Measurements from ENCODE around the gene ZNF512B.
"Not testable (repeated sequence)": the region's sequence is repeated elsewhere in the genome, so short reads cannot be mapped to it uniquely, and the experiment has no call there.

Gene ZNF512B

GRCh38 chr20:63932606-63933160, 37.0 kb downstream of the ZNF512B start:
- DNase-seq (ENCODE audit: low read depth): no peak

GRCh38 chr20:63931735-63932134, 38.0 kb downstream of the ZNF512B start:
- DNase-seq (ENCODE audit: low read depth): no peak

- no peak for DNase-seq (ENCODE audit: low read depth)
These were observed 38.7 kb downstream of the ZNF512B start for GRCh38 chr20:63930971-63931553.

GRCh38 chr20:63929473-63929883, 40.3 kb downstream of the ZNF512B start:
- DNase-seq (ENCODE audit: low read depth): not testable (repeated sequence)

GRCh38 chr20:63929071-63929470, 40.7 kb downstream of the ZNF512B start:
- DNase-seq (ENCODE audit: low read depth): no peak

- no peak for DNase-seq (ENCODE audit: low read depth)
These were observed 43.4 kb downstream of the ZNF512B start for GRCh38 chr20:63926298-63926697.

- no peak for DNase-seq (ENCODE audit: low read depth)
These were observed 45.5 kb downstream of the ZNF512B start for GRCh38 chr20:63924241-63924640.

GRCh38 chr20:63923651-63924050, 46.1 kb downstream of the ZNF512B start:
- no peak for DNase-seq (ENCODE audit: low read depth)

- no peak for DNase-seq (ENCODE audit: low read depth)
These were observed 49.5 kb downstream of the ZNF512B start for GRCh38 chr20:63920226-63920625.

- no peak for DNase-seq (ENCODE audit: low read depth)
These were observed 50.6 kb downstream of the ZNF512B start for GRCh38 chr20:63919130-63919529.

GRCh38 chr20:63917811-63918210, 51.9 kb downstream of the ZNF512B start:
- DNase-seq (ENCODE audit: low read depth): no peak

GRCh38 chr20:63916371-63916939, 53.3 kb downstream of the ZNF512B start:
- not testable (repeated sequence) for DNase-seq (ENCODE audit: low read depth)

GRCh38 chr20:63915471-63915870, 54.3 kb downstream of the ZNF512B start:
- DNase-seq (ENCODE audit: low read depth): no peak

- no peak for DNase-seq (ENCODE audit: low read depth)
These were observed 56.0 kb downstream of the ZNF512B start for GRCh38 chr20:63913768-63914167.

- DNase-seq (ENCODE audit: low read depth): no peak
These were observed 58.6 kb downstream of the ZNF512B start for GRCh38 chr20:63911176-63911575.

- no peak for DNase-seq (ENCODE audit: low read depth)
These were observed 61.6 kb downstream of the ZNF512B start for GRCh38 chr20:63908008-63908682.

Measured in stimulated activated CD8-positive, alpha-beta memory T cell treated with anti-CD3 and anti-CD28 coated beads, Interleukin-12 subunit alpha, Interleukin-12 subunit beta, amount 100 ng/mL, for 1 hour (primary cell).